GM19467 (cell line): ENCODE data around the gene SGCB.
"Not testable (repeated sequence)": the region's sequence is repeated elsewhere in the genome, so short reads cannot be mapped to it uniquely, and the experiment has no call there.

Experiments
- ATAC-seq: cut with Tn5 transposase; IDR thresholded peaks from one replicate; pipeline ENCODE4 v1.9.1; 2021; ENCODE audit warnings: mild to moderate bottlenecking, moderate library complexity; ENCODE audit not compliant: unreplicated experiment

Gene SGCB

GRCh38 chr4:52038103-52038912 lies at the start of gene SGCB:
SGCB (minus strand) TSS chr4:52038299; CDS start chr4:52038259, 40 bp downstream.
- peak; percentile 93 for ATAC-seq

DNA sequence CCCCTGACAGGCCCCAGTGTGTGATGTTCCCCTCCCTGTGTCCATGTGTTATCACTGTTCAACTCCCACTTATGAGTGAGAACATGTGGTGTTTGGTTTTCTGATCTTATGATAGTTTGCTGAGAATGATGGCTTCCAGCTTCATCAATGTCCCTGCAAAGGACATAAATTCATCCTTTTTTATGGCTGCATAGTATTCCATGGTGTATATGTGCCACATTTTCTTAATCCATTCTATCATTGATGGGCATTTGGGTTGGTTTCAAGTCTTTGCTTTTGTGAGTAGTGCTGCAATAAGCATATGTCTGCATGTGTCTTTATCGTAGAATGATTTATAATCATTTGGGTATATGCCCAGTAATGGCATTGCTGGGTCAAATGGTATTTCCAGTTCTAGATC lies 48.3 kb upstream of the SGCB start:
- not testable (repeated sequence) for ATAC-seq

DNA sequence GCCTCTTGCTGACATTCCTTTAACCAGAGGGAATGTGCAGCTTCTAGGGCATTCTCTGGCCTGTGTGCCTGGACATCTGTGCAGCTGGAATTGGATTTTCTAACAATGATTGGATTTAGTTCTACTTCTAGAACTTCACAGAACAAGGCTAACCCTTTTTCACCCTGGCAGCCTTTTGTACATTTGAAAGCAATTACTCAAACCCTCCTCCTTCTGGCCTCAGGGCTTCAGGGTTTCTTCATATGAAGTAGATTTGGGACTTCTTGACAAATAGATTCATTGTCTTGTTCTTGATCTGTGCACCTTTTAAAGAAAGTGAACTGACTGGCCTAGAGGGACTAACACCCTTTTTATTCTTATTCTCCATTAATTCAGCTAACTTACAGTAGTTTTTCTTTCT lies 43.1 kb upstream of the SGCB start:
- no peak for ATAC-seq

GRCh38 chr4:52079659-52080058 lies 41.6 kb upstream of the SGCB start:
- no peak for ATAC-seq

DNA sequence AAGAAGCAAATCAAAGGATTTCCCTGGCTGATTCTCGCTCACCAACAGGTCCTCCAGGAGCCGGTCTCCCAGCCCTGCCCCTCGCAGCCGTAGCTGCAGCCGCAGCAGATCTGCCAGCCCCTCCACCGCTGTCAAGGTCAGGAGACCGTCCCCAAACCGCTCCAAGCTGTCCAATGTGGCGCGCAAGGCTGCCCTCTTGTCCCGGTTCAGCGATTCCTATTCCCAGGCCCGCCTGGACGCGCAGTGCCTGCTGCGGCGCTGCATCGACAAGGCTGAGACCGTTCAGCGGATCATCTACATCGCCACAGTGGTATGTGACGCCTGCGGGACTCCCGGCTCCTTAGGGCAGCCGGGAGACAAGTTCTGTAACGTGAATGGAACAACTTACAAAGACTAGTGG lies 38.6 kb upstream of the SGCB start:
- ATAC-seq, result no peak

GRCh38 chr4:52071791-52072546 lies 33.9 kb upstream of the SGCB start:
- no peak for ATAC-seq

DNA sequence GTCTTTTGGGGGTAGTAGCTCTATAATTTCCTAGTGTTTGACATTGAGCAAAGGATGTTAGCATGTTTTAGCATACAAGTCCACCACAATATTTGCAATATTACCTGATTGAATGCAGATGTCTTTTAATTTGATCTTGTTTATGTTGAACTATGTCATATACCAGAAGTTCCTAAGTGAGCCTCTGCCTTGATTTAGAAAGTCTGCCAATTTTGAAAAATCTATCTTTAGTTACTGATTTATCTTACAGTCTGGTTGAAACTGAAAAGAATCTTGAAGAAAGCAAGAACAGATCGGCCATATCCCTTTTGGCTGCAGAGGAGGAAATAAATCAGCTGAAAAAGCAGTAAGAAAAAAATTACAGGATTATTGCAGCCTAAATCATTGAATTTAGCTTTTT lies 31.5 kb upstream of the SGCB start:
- ATAC-seq, result no peak

DNA sequence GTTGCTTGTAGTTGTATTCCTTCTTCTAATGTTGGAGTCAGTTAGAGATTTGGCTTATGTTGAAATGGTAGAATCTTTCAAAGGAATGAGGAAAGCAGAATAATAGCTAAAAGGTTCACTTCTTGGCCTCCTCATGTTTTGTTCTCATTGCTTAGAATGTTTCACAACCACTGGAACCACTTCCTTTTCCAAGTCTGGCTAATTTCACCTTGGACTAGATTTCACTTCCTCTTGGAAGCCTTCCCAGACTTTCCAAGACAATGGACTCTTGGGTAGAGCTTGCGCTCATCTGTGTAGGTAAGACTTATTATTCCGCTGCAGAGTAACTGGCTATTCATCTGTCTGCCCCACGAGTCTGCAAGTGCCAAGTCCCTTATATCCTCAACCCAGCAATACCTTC lies 21.3 kb upstream of the SGCB start:
- ATAC-seq, result no peak

GRCh38 chr4:52058275-52058674 lies 20.2 kb upstream of the SGCB start:
- no peak for ATAC-seq

GRCh38 chr4:52057196-52057595 lies 19.1 kb upstream of the SGCB start:
- no peak for ATAC-seq

DNA sequence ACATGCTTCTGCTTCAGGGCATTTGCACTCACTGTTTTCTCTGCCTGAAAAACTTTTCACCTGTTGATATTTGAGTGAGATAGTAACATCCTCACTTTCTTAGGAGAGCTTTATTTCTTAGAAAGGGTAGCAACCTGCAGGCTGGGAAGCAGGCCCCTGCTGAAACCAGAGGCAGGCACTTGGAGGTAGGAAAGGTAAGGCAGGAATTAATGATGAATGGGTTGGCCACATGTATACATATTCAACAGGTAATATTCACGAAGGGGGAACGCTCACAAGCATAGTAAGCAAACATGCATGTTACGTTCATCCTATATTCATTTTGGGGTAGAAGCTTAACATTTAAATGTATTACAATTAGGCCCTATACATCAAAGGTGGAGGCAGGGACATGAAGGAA lies 16.2 kb upstream of the SGCB start:
- no peak for ATAC-seq

DNA sequence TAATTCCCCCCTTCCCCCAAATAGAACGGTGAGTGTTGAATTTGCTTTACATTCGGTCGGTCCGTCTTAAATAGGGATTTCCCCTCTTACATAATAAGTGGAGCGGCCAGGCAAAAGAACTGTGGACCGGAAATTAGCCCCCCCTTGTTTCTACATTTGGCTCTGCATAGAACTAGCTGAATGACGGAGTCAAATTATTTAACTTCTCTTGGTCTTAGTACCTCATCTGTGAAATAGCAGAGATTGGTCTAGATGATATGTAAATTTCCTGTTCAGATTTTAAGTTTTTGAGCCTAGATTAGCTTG lies 14.3 kb upstream of the SGCB start:
- ATAC-seq, result peak; percentile 45

- no peak for ATAC-seq
Observed at GRCh38 chr4:52051615-52052474, 13.7 kb upstream of the SGCB start.

DNA sequence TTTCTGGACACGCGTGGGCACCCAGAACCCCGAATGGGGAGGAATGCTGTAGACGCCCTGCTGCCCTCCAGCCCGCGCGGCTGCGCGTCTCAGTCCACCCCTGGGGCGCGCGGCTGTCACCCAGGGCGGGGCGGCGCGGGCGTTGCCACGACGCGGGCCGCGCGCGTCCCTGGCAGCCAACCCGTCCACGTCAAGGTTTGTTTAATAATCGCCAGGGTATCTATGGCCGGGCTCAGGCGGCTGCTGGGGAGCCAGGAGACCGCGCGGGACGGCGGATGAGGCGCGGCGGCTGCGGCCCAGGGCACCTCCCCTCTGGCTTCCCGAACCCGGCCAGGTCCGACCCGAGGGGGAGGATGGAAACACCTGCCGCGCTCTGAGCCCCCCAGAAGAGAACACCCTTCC lies 13.1 kb upstream of the SGCB start, which contains the start of gene SPATA18:
TSS of gene SPATA18 (plus strand) at position 92 of the 402 bp plus-strand sequence. CDS start 401 bp downstream, outside the sequence.
- no peak for ATAC-seq

GRCh38 chr4:52049266-52049665 lies 11.2 kb upstream of the SGCB start:
- no peak for ATAC-seq

GRCh38 chr4:52045028-52045427 lies 6.9 kb upstream of the SGCB start:
- no peak for ATAC-seq

DNA sequence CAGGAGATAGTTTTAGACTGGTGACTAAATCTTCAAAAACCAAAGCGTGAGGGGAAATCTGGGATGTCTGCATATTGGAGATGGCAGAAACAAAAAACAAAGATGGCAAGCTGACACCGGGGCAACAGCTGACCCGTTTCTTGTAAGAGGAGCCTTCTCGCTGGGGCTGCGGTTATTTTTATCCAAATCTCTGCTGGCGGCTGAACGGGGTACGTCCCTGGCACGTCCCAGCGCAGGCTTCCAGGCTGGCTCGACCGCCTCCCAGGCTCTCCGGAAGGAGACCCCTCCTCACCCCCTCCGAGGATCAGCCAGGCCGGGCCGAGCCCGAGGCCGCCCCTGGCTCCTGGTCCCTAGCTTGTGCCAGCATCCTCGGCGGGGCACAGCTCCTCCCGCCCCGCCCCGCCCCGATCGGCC lies 403 bp downstream of the SGCB start:
- ATAC-seq, result peak; percentile 62

- ATAC-seq, result no peak
Observed at GRCh38 chr4:52036886-52037530, 1.1 kb downstream of the SGCB start.

- ATAC-seq, result no peak
Observed at GRCh38 chr4:52035190-52035589, 2.9 kb downstream of the SGCB start.

- ATAC-seq, result no peak
Observed at GRCh38 chr4:52032005-52032404, 6.1 kb downstream of the SGCB start.

GRCh38 chr4:52028970-52029369 lies 9.1 kb downstream of the SGCB start:
- no peak for ATAC-seq
